ENCODE measurements around the gene CPED1.
"Not testable (repeated sequence)": the region's sequence is repeated elsewhere in the genome, so short reads cannot be mapped to it uniquely, and the experiment has no call there.

Gene CPED1

GRCh38 chr7:121071132-121071531, 82.6 kb downstream of the CPED1 start:
- no peak overlapping the region for H3K4me3 ChIP-seq (ENCODE audit: low read depth, low read length)
- no peaks in the 10 kb centered on the region for H3K36me3 ChIP-seq
- H3K9me3 ChIP-seq (ENCODE audit: severe bottlenecking) = no peaks in the 10 kb centered on the region
- H3K27me3 ChIP-seq (ENCODE audit: insufficient read depth, low read depth, severe bottlenecking) = no peaks in the 10 kb centered on the region
- no peak for TF ChIP-seq CTCF (IDR thresholded peaks at IDR 0.05; ENCODE audit: low read depth, low read length)
- no peak overlapping the region for H3K27ac ChIP-seq
- no peak for DNase-seq

- Histone ChIP-seq H3K27me3 (ENCODE audit: insufficient read depth, low read depth, severe bottlenecking) (no peaks in the 10 kb centered on the region), H3K9me3 (ENCODE audit: severe bottlenecking) (no peaks in the 10 kb centered on the region), H3K36me3 (no peaks in the 10 kb centered on the region), H3K27ac (no peak overlapping the region), H3K4me3 (ENCODE audit: low read depth, low read length) (no peak overlapping the region)
- no peak for TF ChIP-seq CTCF (IDR thresholded peaks at IDR 0.05; ENCODE audit: low read depth, low read length)
- no peak for DNase-seq
Observed at GRCh38 chr7:121071662-121072061, 83.2 kb downstream of the CPED1 start.

- Histone ChIP-seq H3K27ac (no peak overlapping the region), H3K9me3 (ENCODE audit: severe bottlenecking) (no peaks in the 10 kb centered on the region), H3K27me3 (ENCODE audit: insufficient read depth, low read depth, severe bottlenecking) (no peaks in the 10 kb centered on the region), H3K4me3 (ENCODE audit: low read depth, low read length) (no peak overlapping the region), H3K36me3 (no peaks in the 10 kb centered on the region)
- TF ChIP-seq CTCF (IDR thresholded peaks at IDR 0.05; ENCODE audit: low read depth, low read length) = no peak
- DNase-seq = no peak
Observed at GRCh38 chr7:121072826-121073225, 84.3 kb downstream of the CPED1 start.

- Histone ChIP-seq H3K27me3 (ENCODE audit: insufficient read depth, low read depth, severe bottlenecking) (no peaks in the 10 kb centered on the region), H3K9me3 (ENCODE audit: severe bottlenecking) (no peaks in the 10 kb centered on the region), H3K4me3 (ENCODE audit: low read depth, low read length) (no peak overlapping the region), H3K27ac (no peak overlapping the region), H3K36me3 (no peaks in the 10 kb centered on the region)
- DNase-seq = no peak
- no peak for TF ChIP-seq CTCF (IDR thresholded peaks at IDR 0.05; ENCODE audit: low read depth, low read length)
Observed at GRCh38 chr7:121073463-121074099, 85.1 kb downstream of the CPED1 start.

- H3K36me3 ChIP-seq; H3K27ac ChIP-seq; DNase-seq; H3K27me3 ChIP-seq (ENCODE audit: insufficient read depth, low read depth, severe bottlenecking); H3K4me3 ChIP-seq (ENCODE audit: low read depth, low read length); H3K9me3 ChIP-seq (ENCODE audit: severe bottlenecking): not testable (repeated sequence)
Observed at GRCh38 chr7:121075424-121075841, 86.9 kb downstream of the CPED1 start.

GRCh38 chr7:121075952-121076349, 87.4 kb downstream of the CPED1 start:
- TF ChIP-seq CTCF (IDR thresholded peaks at IDR 0.05; ENCODE audit: low read depth, low read length) = no peak
- Histone ChIP-seq H3K36me3 (no peaks in the 10 kb centered on the region), H3K27ac (no peak overlapping the region), H3K27me3 (ENCODE audit: insufficient read depth, low read depth, severe bottlenecking) (no peaks in the 10 kb centered on the region), H3K4me3 (ENCODE audit: low read depth, low read length) (no peak overlapping the region), H3K9me3 (ENCODE audit: severe bottlenecking) (no peaks in the 10 kb centered on the region)
- no peak for DNase-seq
